Pancreas (tissue), 10 donors: ENCODE measurements around the gene ZBTB18. TPM values are rescaled to one million over a fixed set of nuclear protein-coding genes. Genes with fewer than 3 reads are reported as not detected.

ENCODE experiments used
- ATAC-seq, 4 donors: fragments of 200-7000 bp; cut with Tn5 transposase; one replicate each; pipeline versions ENCODE4 v1.8.0 to v1.9.1; 2020; ENCODE audit warnings: mild to moderate bottlenecking in 4 of 4, moderate library complexity in 4 of 4
- DNase-seq, 6 donors: peaks; one replicate each; pipeline ENCODE4 v3.0.0-alpha.2; 2020
- FAIRE-seq: peaks from 2 replicates; lab custom pipeline; 2012; peaks lifted over from hg19 to GRCh38; lab: Jason Lieb, UNC
- H3K27ac ChIP-seq, 4 donors: fragments of 200-600 bp; sonication (generic); 1 replicate in 3 of 4; 2 replicates in 1 of 4; pipeline versions ENCODE4 v1.5.0 to v1.8.0; 2020
- H3K27me3 ChIP-seq, 4 donors: fragments of 200-600 bp; one replicate each; pipeline ENCODE4 v1.8.0; 2021
- H3K36me3 ChIP-seq, 3 donors: fragments of 200-600 bp; sonication (generic) in 1 of 3; one replicate each; pipeline versions ENCODE4 v1.5.0 to v1.8.0; 2020 to 2021
- H3K4me1 ChIP-seq, 3 donors: fragments of 200-600 bp; one replicate each; pipeline ENCODE4 v1.8.0; 2021
- H3K4me3 ChIP-seq, 4 donors: fragments of 200-600 bp; sonication (generic) in 2 of 4; one replicate each; pipeline versions ENCODE4 v1.5.0 to v1.8.0; 2020 to 2021
- H3K9me3 ChIP-seq, 4 donors: fragments of 200-600 bp; one replicate each; pipeline ENCODE4 v1.8.0; 2021
- CTCF ChIP-seq, 4 donors: fragments of 200-600 bp; sonication (generic) in 3 of 4; IDR thresholded peaks; one replicate each; pipeline versions ENCODE4 v1.5.0 to v1.8.0; 2021; ENCODE audit warnings: antibody characterized with exemption in 4 of 4
- WGBS, 2 donors: extraction: QIAGEN DNeasy Blood & Tissue Kit; methylation state at CpG; one replicate each; pipeline ENCODE4 v1.1.7; 2013; 5-methylcytosine and 5-hydroxymethylcytosine counted together
- intact Hi-C, 3 donors: fragments of 100-400 bp; cut with DNase I; formaldehyde crosslinking; loops; one replicate each; pipeline versions ENCODE4 v1.11.1 to v1.14.2; 2022
- polyA plus RNA-seq, 2 donors: library from polyadenylated mRNA; stranded (reverse); fragments of 200-250 nt; gene quantifications; one replicate each; pipeline ENCODE4 v1.2.3, GENCODE V29; 2013
- total RNA-seq, 6 donors: library from RNA; stranded (reverse); fragmentation: NEBNext Ultra II Directional in 4 of 6; extraction: Animal tissue kit (Norgen Biotek cat#: 25700) in 4 of 6; gene quantifications; one replicate each; pipeline versions ENCODE4 v1.2.1 to v1.2.4, GENCODE V29; 2021 to 2023
- donor health status: healthy with polysubstance abuse.
- donor health status: DM: no; HTN: no; CAD: no; lungs with moderate emphysema.
- donor health status: DM: no; HTN: no; CAD: no.
- donor health status: control.
- donor health status: control.
- donor health status: Bipolar disorder and iron deficiency.
- donor health status: DM: yes; HTN: yes; CAD: no.
- donor health status: DM: no; HTN: no; CAD: no.
- donor health status: DM: no; HTN: no; CAD: no.
- donor health status: DM: yes; HTN: yes; CAD: no.

Gene ZBTB18
- total and polyA plus RNA-seq, 8 donors: 12.8 to 18.5 (median 14.5) TPM

- 84 to 85% methylated on average over 26 of the region's 26 CpGs for WGBS, 2 donors
- ATAC-seq (peak in 1 of 4 donors; percentile 26), DNase-seq (no peak), FAIRE-seq (no peak)
- Histone ChIP-seq H3K36me3 (no peaks in the 10 kb centered on the region), H3K4me3 (no peak overlapping the region), H3K27me3 (no peaks in the 10 kb centered on the region), H3K9me3 (no peaks in the 10 kb centered on the region), H3K4me1 (peaks cover 7 to 10% (median 9%) of the 10 kb centered on the region in 3 donors), H3K27ac (no peak overlapping the region)
- intact Hi-C loops: no loop called here
- no peak for TF ChIP-seq CTCF (IDR thresholded peaks at IDR 0.05)
Measured at GRCh38 chr1:244066954-244067716, 16.1 kb downstream of the ZBTB18 start.

GRCh38 chr1:244067893-244068292 is 16.8 kb downstream of the ZBTB18 start:
- TF ChIP-seq CTCF (IDR thresholded peaks at IDR 0.05): no peak
- Histone ChIP-seq H3K36me3 (no peaks in the 10 kb centered on the region), H3K4me3 (no peak overlapping the region), H3K4me1 (peaks cover 7 to 10% (median 9%) of the 10 kb centered on the region in 3 donors), H3K9me3 (no peaks in the 10 kb centered on the region), H3K27me3 (no peaks in the 10 kb centered on the region), H3K27ac (no peak overlapping the region)
- FAIRE-seq (no peak), DNase-seq (peak in 1 of 6 donors; percentile 40), ATAC-seq (peak; percentile 64 to 89 (median 86))
- 34 to 36% methylated on average over 4 of the region's 4 CpGs for WGBS, 2 donors
- intact Hi-C loops: no loop called here

GRCh38 chr1:244068567-244068966 is 17.5 kb downstream of the ZBTB18 start:
- no peak for FAIRE-seq
- DNase-seq: no peak
- H3K36me3 ChIP-seq: no peaks in the 10 kb centered on the region
- TF ChIP-seq CTCF (IDR thresholded peaks at IDR 0.05): no peak
- no peaks in the 10 kb centered on the region for H3K9me3 ChIP-seq
- no peaks in the 10 kb centered on the region for H3K27me3 ChIP-seq
- intact Hi-C loops: no loop called here
- peaks cover 7 to 10% (median 9%) of the 10 kb centered on the region in 3 donors for H3K4me1 ChIP-seq
- no peak overlapping the region for H3K27ac ChIP-seq
- H3K4me3 ChIP-seq: no peak overlapping the region
- no peak for ATAC-seq
- WGBS, 2 donors: 87 to 95% methylated on average over 6 of the region's 6 CpGs

GRCh38 chr1:244069326-244069898 is 18.3 kb downstream of the ZBTB18 start:
- Histone ChIP-seq H3K4me3 (no peak overlapping the region), H3K36me3 (no peaks in the 10 kb centered on the region), H3K27me3 (no peaks in the 10 kb centered on the region), H3K4me1 (peaks cover 3 to 10% (median 7%) of the 10 kb centered on the region in 3 donors), H3K27ac (no peak overlapping the region), H3K9me3 (no peaks in the 10 kb centered on the region)
- 90 to 94% methylated on average over 8 of the region's 8 CpGs for WGBS, 2 donors
- intact Hi-C loops: no loop called here
- DNase-seq: no peak
- no peak for ATAC-seq
- no peak for FAIRE-seq
- no peak for TF ChIP-seq CTCF (IDR thresholded peaks at IDR 0.05)
